HG03139 (cell line): ENCODE measurements around the gene CYTH2.
A peak's percentile ranks its signal among the peaks of the same experiment; 100 is the strongest.

ENCODE experiments used
- ATAC-seq: cut with Tn5 transposase; IDR thresholded peaks from one replicate; pipeline ENCODE4 v1.9.1; 2021; ENCODE audit not compliant: unreplicated experiment

CYTH2 gene

DNA sequence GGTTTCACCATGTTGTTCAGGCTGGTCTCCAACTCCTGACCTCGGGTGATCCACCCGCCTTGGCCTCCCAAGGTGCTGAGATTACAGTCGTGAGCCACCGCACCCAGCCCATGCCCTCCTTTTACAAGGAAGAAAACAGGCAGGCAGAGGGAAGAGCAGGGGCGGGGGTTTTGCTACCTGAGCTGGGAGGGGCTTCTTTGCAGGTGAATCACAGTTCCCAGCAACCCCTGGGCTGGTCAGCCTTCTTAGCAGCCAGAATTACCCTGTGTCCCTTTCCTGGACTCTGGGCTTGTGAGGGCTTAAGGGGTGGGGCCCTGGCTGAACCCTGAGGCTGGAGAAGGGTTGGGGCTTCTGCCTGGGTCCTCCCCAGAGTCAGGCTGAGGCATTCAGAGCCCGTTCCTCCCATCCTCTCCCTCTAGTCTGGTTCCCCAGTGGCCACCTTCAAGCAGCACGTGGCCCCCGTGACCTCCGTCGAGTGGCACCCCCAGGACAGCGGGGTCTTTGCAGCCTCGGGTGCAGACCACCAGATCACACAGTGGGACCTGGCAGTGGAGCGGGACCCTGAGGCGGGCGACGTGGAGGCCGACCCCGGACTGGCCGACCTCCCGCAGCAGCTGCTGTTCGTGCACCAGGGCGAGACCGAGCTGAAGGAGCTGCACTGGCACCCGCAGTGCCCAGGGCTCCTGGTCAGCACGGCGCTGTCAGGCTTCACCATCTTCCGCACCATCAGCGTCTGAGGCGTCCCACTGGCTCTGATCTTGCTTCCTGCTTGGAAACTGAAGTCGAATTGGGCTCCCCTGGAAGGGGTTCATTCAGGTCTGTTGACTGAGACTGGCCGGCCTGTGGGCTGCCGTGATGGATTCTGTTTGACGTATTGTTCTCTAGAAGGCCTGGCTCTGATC is 16.6 kb upstream of the CYTH2 start:
- no peak for ATAC-seq

- ATAC-seq, result no peak
Measured at GRCh38 chr19:48454150-48454730, 14.9 kb upstream of the CYTH2 start.

- no peak for ATAC-seq
Measured at GRCh38 chr19:48455171-48455907, 13.8 kb upstream of the CYTH2 start, which contains the start of gene KCNJ14. Gene KCNJ14, plus strand, starts transcription at chr19:48455574. Its CDS starts 6,151 bp downstream, at chr19:48461725.

DNA sequence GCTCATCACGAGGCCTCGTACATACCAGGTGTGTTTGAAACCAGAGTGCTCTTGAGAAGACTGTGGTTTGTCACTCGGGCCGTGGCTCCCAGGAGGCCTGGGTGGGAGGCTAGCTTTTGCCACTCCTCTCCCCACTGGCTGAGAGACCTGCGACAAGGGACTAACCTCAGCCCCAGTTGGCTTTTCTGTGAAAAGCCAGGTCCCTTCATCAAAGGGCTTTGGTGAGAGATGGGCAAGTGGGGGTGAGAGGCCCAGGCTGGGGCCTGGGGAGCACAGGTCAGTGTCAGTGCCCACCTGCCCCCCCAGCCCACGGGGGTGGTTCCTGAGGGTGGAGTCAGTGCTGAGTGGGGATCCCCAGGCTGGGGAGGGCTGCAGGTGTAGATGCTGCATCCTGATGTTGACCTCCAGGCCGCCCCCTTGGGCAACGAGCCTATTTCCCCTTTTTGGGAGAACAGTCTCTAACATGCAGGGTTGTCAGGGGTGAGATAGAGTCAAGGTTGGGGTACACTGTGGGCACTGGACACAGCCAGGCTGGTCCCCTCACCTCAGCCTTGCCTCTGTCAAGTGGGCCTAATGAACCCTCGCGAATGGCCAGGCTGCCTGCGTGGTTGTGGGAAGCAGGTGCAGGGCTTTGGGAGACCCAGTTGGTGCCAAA is 13.1 kb upstream of the CYTH2 start:
- no peak for ATAC-seq

GRCh38 chr19:48456864-48457263 is 12.3 kb upstream of the CYTH2 start:
- no peak for ATAC-seq

- no peak for ATAC-seq
Measured at GRCh38 chr19:48458016-48458415, 11.2 kb upstream of the CYTH2 start.

DNA sequence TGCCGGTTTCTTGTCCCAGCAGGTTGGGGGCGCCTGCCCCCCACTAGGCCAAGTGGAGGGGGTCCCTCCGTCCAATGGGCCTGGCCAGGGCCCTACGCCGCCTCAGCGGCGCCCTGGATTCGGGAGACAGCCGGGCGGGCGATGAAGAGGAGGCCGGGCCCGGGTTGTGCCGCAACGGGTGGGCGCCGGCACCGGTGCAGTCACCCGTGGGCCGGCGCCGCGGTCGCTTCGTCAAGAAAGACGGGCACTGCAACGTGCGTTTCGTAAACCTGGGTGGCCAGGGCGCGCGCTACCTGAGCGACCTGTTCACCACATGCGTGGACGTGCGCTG is 7.6 kb upstream of the CYTH2 start:
- no peak for ATAC-seq

DNA sequence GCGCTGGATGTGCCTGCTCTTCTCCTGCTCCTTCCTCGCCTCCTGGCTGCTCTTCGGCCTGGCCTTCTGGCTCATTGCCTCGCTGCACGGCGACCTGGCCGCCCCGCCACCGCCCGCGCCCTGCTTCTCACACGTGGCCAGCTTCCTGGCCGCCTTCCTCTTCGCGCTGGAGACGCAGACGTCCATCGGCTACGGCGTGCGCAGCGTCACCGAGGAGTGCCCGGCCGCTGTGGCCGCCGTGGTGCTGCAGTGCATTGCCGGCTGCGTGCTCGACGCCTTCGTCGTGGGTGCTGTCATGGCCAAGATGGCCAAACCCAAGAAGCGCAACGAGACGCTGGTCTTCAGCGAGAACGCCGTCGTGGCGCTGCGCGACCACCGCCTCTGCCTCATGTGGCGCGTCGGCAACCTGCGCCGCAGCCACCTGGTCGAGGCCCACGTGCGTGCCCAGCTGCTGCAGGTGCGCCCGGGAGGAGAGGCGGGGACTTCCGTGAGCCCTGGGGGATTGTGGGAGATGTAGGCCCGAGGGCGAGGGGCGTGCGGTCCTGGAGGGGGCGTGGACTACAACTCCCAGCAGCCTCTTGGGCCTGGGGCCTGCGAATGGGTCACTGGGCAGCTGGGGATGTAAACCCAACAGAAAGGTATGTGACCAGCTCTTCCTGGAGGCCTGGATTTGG is 7.0 kb upstream of the CYTH2 start:
- no peak for ATAC-seq

GRCh38 chr19:48465215-48465614 is 4.0 kb upstream of the CYTH2 start:
- no peak for ATAC-seq

DNA sequence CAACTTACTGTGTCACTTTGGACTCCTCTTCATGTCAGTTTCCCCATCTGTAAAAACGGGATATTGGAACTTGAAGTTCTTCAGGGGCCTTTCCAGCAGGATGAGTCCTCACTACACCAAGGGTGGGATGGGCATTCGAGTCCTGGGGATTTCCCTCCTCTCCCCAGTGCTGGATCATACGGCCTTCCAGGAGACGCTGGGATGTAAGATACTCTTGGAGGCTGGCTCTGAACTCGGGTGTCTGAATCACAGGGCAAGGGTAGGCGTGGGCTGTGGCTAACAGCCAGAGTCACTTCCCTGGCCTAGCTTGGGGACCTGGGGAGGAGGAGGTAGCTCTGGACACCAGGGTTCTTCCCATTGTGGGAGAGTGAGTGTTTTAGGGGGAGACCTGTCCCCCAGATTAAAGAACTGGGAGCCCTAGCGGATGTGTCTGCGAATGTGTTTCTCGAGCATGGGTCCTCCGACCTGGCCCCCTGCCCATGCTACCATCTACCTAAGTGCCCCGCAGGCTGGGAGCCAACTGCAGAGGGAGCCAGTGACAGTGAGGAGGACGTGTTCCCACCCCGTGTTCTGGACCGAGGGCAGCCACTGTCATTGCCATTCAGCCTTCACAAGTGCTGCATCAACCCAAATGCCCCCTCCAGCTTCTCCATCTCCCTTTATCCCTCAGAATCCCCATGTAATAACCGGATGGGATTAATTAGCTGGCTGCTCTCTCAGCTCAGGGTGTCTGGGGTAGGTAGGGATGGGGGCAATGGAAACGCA is 2.4 kb upstream of the CYTH2 start:
- ATAC-seq, result no peak

GRCh38 chr19:48468772-48469288 is 339 bp upstream of the CYTH2 start:
- ATAC-seq, result peak; percentile 82

GRCh38 chr19:48469934-48470680 is 938 bp downstream of the CYTH2 start:
- no peak for ATAC-seq

- no peak for ATAC-seq
Measured at GRCh38 chr19:48470856-48471255, 1.7 kb downstream of the CYTH2 start.

DNA sequence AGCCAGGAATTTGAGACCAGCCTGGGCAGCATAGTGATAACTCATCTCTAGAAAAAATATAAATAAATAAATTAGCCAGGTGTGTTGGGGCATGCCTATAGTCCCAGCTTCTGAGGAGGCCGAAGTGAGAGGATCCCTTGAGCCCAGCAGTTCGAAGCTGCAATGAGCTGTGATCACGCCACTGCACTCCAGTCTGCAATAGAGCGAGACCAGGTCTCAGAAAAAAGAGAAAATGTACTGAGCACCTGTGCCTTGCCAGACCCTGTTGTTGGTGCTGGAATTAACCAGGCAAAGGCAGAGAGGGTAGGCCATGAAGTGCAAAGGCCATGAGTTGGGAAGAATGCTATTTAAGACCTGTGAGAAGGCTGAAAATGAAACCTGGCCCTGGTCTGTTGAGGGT is 2.7 kb downstream of the CYTH2 start:
- no peak for ATAC-seq

DNA sequence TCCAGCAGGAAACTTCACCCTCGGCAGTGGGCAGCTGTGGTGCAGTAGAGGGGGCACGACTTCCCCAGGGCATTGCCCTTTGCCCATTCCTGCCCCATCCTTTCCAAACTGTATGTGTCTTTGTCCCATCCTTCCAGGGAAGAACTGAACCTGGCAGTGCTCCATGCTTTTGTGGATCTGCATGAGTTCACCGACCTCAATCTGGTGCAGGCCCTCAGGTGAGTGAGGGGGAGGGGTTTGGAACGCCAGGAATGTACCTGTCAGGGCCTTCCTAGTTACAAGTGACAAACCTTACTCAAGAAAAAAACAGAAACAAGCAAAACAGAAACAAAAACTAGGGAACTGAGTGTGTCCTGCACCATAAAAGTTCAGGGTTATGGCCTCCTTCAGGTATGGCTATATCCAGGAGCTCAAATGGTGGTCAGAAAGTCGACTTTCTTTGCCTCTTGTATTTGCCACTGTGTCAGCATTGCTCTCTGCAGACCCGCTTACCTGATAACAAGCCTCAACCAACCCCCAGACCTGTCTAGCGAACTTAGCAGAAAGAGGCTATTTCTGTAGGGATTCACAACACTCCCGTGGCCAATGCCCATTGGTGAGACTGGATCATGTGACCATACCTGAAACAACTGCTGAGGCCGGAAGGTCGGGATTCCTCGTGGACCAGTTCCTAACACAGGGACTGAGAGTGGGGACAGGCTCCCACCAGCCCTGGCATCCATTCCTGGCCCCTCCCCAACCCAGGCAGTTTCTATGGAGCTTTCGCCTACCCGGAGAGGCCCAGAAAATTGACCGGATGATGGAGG is 4.2 kb downstream of the CYTH2 start:
- no peak for ATAC-seq

- ATAC-seq, result no peak
Measured at GRCh38 chr19:48474084-48474592, 5.0 kb downstream of the CYTH2 start.

DNA sequence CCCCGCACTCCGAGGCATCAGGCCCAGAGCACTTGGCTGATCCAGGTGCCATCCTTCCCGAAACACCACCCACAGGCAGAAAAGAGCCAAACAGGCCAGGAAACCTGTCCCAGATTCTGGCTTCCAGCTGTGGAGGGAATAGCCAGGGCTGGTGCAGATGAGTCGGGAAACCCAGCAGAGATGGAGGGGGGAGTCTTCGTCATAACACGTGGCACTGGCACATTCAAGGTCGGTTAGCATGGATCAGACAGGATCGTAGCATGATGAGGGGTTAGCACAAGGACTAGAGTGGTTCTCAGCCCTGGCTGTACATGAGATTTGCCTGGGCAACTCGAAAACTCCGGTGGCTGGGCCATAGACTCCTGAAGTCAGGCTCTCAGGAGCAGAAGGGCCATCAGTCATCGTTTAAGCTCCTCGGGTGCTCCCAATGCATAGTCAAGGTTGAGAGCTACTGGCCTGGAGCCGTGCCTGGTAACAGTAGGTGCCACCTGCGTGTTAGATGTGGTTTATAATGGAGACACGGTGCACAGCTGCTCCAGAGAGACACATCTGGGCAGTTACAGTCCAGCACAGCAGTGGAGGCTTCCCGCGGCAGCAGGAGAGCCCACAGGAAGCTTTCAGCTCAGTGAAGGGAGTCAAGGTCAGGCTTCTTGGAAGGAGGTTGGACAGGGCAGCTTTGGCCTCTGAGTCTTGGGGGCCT is 6.3 kb downstream of the CYTH2 start:
- no peak for ATAC-seq

- no peak for ATAC-seq
Measured at GRCh38 chr19:48476176-48476575, 7.0 kb downstream of the CYTH2 start.
